Hematopoietic multipotent progenitor cell treated with erythropoietin and hydrocortisone succinate and interleukin-3 and kit ligand, for 6 days (in vitro differentiated cells): ENCODE data around the gene THRA.

Experiments used
- DNase-seq: peaks from one replicate; pipeline ENCODE4 v3.0.0-alpha.2; 2015

Gene THRA

GRCh38 chr17:40027614-40028012 lies 35.2 kb upstream of the THRA start:
- DNase-seq: no peak

- no peak for DNase-seq
Observed at GRCh38 chr17:40028595-40028994, 34.2 kb upstream of the THRA start.

GRCh38 chr17:40031706-40032105 lies 31.1 kb upstream of the THRA start:
- no peak for DNase-seq

GRCh38 chr17:40032322-40033320 lies 30.1 kb upstream of the THRA start:
- no peak for DNase-seq

GRCh38 chr17:40033339-40033738 lies 29.4 kb upstream of the THRA start:
- DNase-seq: no peak

GRCh38 chr17:40034426-40035161 lies 28.2 kb upstream of the THRA start:
- DNase-seq: no peak

GRCh38 chr17:40035162-40035559 lies 27.6 kb upstream of the THRA start:
- peak; percentile 59 for DNase-seq

GRCh38 chr17:40038882-40039513 lies 23.8 kb upstream of the THRA start:
- DNase-seq: peak; percentile 66

- no peak for DNase-seq
Observed at GRCh38 chr17:40041196-40041595, 21.6 kb upstream of the THRA start.

- DNase-seq: no peak
Observed at GRCh38 chr17:40056379-40057015, 6.3 kb upstream of the THRA start.

- DNase-seq: no peak
Observed at GRCh38 chr17:40058186-40058784, 4.5 kb upstream of the THRA start.

GRCh38 chr17:40058865-40059264 lies 3.9 kb upstream of the THRA start:
- no peak for DNase-seq

GRCh38 chr17:40059729-40060475 lies 2.9 kb upstream of the THRA start:
- DNase-seq: no peak

GRCh38 chr17:40060887-40061608 lies 1.7 kb upstream of the THRA start:
- DNase-seq: no peak

GRCh38 chr17:40061609-40062038 lies 1.1 kb upstream of the THRA start:
- no peak for DNase-seq

- DNase-seq: peak; percentile 74
Observed at GRCh38 chr17:40063187-40063771, 514 bp downstream of the THRA start.

GRCh38 chr17:40063901-40064531 lies 1.3 kb downstream of the THRA start:
- DNase-seq: peak; percentile 44

- DNase-seq: peak; percentile 33
Observed at GRCh38 chr17:40064971-40065768, 2.4 kb downstream of the THRA start.
